Adipose tissue (tissue), 3 donors: ENCODE data around the gene AKNAD1. TPM values are rescaled to one million over a fixed set of nuclear protein-coding genes. Genes with fewer than 3 reads are reported as not detected.

Source experiments
- H3K27ac ChIP-seq: one replicate; pipeline ENCODE4 v1.5.1; 2013; ENCODE audit warnings: low read depth, low read length
- WGBS, 3 donors: extraction: QIAGEN DNeasy Blood & Tissue Kit; methylation state at CpG; one replicate each; pipeline ENCODE4 v1.1.7; 2013; 5-methylcytosine and 5-hydroxymethylcytosine counted together
- polyA plus RNA-seq, 3 donors: library from polyadenylated mRNA; stranded (reverse); fragments of 200-250 nt; gene quantifications; one replicate each; pipeline ENCODE4 v1.2.3, GENCODE V29; 2013
- donor health status: healthy with polysubstance abuse.
- donor health status: Bipolar disorder and iron deficiency.
- donor health status: healthy.

AKNAD1 gene
- polyA plus RNA-seq, 3 donors, result 0.22 to 0.67 TPM; not detected in 1

DNA sequence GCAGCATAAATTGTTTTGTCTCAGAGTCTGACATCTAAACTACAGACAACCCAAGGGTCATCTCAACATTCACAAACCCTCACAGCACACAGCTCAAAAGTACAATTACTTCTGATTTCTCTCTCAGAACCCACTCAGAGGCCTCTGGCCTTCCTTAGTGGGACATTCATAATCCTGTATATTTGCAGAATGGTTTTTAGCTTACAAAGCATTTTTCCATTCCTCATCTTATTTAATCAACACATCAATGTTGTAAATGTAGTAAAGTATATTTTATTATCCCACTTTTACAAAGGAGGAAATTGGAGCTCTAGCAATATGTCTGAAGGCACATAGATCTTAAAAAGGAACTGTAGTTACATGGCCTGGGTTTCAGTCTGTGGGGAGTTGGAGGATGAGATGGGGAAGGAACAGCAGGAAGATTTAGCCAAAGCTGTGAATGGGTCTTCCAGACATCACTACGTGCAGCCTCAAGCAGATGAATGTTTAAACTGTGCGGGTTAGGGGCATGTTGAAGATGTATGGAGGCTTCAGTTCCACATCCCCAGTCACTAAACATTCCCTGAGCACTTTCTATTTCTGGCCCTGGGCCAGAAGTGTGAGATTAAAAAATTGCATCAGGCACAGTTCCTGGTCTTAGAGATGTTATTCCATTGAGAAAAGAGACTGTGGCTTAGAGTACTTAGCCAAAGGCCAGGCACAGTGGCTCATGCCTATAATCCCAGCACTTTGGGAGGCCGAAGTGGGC lies 13.3 kb downstream of the AKNAD1 start:
- 55 to 78% (median 74%) methylated on average over 3 of the region's 3 CpGs for whole genome bisulfite sequencing, 3 donors
- no peak overlapping the region for H3K27ac ChIP-seq

DNA sequence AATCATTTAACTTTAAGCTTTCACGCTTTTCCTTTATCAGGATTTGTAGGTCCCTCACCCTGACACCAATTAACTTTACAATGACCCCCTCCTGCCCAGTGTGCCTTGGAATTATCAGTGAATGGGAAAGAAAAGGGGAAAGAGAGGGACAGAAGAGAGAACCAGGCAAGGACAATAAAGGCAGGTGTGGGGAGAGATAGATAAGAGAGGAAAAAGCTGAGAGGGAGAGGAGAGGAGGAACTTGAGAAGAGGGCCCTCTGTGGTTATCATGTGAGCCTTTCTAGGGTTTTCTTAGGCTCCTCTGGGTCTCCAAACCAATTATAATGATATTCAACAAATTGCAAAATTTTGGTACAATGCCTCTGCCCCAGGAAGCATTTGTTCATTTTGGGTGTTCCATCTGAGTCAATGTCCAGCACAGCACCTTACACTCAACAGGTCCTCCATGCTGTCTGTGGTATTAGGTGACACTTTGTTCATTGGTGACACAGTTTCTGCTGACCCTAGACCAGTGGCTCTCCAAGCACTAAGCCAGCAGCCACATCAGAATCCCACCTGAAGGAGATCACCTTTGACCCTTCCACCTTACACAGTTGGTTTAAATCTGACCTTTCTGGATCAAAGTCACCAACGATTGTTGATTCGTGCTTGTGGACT lies 14.2 kb downstream of the AKNAD1 start:
- H3K27ac ChIP-seq, result no peak overlapping the region
- 62 to 91% (median 87%) methylated on average over 3 of the region's 3 CpGs for WGBS, 3 donors

DNA sequence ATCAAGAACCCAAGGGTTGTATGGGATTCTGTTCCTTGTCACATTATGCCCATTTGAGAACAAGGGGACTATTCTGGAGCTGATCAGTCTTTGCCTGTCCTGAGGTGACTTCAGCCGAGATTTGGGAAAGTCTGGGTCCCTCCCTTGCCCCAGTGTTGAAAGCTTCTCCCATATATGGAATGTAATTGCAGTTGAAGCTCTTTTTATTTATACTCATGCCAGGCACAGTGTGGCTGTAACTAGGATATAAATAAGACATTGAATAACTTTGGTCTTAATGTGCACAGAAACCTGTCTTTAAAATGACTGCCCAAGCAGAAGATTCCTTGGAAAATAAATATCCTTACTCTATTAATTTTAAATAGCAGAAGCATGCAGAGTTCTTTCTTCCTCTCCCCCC lies 15.2 kb downstream of the AKNAD1 start:
- 44 to 55% (median 52%) methylated on average over 1 of the region's 1 CpG for WGBS, 3 donors
- H3K27ac ChIP-seq, result no peak overlapping the region

DNA sequence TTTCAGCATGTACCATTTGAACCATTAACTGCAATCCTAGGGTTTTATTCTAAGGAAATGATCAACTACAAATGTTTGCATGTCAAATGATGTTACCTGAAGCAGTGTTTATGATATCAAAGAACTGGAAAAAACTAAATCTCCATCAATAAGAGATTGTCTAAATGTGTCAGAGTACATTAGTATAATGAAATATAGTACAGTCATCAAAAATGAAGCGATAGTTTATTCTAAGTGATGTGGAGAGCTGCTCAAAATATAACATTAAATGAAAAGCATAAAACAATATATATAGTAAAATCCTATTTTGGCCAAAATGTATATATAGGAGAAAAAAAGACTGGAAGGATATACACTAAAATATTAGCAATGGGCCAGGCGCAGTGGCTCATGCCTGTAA lies 24.0 kb downstream of the AKNAD1 start:
- H3K27ac ChIP-seq, result no peak overlapping the region
- 97 to 99% (median 97%) methylated on average over 2 of the region's 2 CpGs for WGBS, 3 donors

GRCh38 chr1:108831225-108831624 lies 25.7 kb downstream of the AKNAD1 start:
- H3K27ac ChIP-seq, result no peak overlapping the region
- 11 to 69% (median 16%) methylated on average over 2 of the region's 2 CpGs for WGBS, 3 donors

DNA sequence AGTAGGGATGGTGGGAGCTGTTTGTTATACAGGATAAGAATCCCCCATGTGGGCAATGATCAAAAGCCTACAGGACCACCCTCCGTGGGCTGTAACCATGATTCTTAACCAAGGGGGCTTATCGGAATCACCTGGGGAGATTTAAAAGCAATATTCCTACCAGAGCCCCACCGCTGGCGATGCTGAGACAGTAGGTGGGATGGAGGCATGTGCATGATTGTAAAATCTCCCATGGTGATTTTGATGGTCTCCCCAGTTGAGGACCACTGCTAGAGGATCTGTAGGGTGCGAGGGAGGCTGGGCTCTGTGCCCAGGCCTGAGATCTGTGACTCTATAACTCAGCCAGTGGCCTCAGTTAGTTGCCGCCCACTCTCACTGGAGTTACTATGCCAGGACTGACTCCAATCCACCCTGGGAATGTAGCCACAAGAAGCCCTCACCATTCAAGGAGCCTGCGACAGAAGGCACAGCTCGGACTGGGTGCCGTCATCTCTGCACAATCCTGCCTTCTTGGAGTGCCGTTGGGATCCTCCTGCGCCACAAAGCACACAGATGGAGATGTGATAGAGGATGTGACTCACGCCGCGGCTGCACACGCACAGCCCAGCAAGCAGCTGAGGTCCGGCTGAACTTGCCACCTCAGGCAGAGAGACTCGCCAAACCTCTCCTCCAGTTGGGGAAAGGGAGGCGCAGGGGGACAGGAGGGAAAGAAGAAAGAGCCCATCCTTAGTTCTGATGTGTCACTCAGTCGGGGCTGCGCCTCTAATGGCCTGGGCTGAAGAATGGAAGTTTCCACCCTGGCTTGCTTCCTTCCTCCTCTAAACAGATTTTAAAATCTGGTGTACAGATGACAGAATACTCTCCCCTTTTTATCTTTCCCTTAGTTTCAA lies 26.5 kb downstream of the AKNAD1 start:
- WGBS, 3 donors, result 36 to 68% (median 47%) methylated on average over 20 of the region's 20 CpGs
- H3K27ac ChIP-seq, result no peak overlapping the region

- no peak overlapping the region for H3K27ac ChIP-seq
- WGBS, 3 donors, result 52 to 75% (median 73%) methylated on average over 6 of the region's 6 CpGs
Measured at GRCh38 chr1:108829498-108829916, 27.4 kb downstream of the AKNAD1 start.

- whole genome bisulfite sequencing, 3 donors, result 23 to 37% (median 35%) methylated on average over 12 of the region's 12 CpGs
- peak overlapping the region; percentile 10 for H3K27ac ChIP-seq
Measured at GRCh38 chr1:108828074-108828961, 28.6 kb downstream of the AKNAD1 start.

GRCh38 chr1:108826081-108826635 lies 30.7 kb downstream of the AKNAD1 start:
- 84 to 93% (median 88%) methylated on average over 3 of the region's 3 CpGs for WGBS, 3 donors
- no peak overlapping the region for H3K27ac ChIP-seq

DNA sequence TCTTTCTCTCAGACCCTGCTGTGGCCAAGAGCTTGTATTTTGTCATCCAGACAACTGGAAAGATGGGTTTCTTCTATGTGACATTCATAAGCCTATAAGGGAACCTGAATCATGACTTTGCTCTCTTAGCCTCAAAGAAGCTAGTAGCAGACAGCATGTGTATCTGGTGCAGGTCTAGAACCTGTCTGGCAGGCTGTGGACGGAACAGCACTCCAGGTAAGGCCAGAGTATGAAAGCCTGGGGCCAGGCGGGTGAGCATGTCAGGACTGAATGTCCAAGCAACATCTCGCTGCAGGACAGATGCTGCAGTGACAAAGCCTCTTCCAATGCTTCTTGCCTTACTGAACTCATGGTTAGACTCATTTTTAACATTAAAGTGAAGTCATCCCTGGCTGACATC lies 32.8 kb downstream of the AKNAD1 start:
- no peak overlapping the region for H3K27ac ChIP-seq
- 80 to 95% (median 94%) methylated on average over 3 of the region's 3 CpGs for WGBS, 3 donors

DNA sequence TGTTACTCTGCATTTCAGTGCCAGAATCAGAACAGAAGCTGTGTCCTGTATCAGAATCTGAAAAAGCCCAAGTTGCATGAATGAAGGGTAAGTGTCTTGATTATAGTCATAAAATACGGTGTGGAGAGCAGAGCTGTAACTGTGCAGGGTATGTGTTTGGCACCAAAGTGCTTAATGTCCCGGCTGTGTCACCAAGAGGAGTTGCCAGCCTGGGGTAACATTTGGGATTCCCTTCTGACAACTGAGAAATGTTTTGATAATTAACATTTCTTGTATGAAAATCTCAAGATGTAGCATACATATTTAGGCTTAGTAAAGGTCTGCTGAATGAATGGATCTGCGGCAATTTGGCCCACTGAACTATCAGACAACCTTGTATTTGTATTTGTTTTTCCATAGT lies 33.3 kb downstream of the AKNAD1 start:
- WGBS, 3 donors, result 64 to 75% (median 66%) methylated on average over 3 of the region's 3 CpGs
- no peak overlapping the region for H3K27ac ChIP-seq

DNA sequence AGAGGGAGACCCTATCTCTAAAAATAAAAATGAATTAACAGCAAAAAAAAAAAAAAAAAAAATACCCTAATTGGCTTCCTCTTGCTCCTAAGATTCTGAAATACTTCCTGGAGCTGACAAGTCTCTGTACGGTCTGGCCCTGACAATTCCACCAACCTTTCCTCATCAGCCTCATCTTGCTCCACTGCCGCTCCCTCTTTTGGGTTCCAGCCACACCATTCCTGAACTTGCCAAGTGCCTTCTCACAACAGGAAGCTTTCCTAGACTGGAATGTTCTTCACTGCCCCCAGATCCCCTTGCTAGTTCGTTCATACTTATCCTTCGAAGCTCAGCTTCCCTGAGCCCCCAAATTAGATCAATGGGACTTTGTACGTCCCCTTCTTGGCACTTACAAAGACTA lies 37.0 kb downstream of the AKNAD1 start:
- H3K27ac ChIP-seq, result no peak overlapping the region
- WGBS, 3 donors, result 58 to 69% (median 60%) methylated on average over 5 of the region's 5 CpGs

- H3K27ac ChIP-seq, result no peak overlapping the region
Measured at GRCh38 chr1:108817811-108818210, 39.1 kb downstream of the AKNAD1 start.

- WGBS, 3 donors, result 40 to 71% (median 45%) methylated on average over 8 of the region's 8 CpGs
- H3K27ac ChIP-seq, result peak overlapping the region; percentile 77
Measured at GRCh38 chr1:108817016-108817415, 39.9 kb downstream of the AKNAD1 start.

DNA sequence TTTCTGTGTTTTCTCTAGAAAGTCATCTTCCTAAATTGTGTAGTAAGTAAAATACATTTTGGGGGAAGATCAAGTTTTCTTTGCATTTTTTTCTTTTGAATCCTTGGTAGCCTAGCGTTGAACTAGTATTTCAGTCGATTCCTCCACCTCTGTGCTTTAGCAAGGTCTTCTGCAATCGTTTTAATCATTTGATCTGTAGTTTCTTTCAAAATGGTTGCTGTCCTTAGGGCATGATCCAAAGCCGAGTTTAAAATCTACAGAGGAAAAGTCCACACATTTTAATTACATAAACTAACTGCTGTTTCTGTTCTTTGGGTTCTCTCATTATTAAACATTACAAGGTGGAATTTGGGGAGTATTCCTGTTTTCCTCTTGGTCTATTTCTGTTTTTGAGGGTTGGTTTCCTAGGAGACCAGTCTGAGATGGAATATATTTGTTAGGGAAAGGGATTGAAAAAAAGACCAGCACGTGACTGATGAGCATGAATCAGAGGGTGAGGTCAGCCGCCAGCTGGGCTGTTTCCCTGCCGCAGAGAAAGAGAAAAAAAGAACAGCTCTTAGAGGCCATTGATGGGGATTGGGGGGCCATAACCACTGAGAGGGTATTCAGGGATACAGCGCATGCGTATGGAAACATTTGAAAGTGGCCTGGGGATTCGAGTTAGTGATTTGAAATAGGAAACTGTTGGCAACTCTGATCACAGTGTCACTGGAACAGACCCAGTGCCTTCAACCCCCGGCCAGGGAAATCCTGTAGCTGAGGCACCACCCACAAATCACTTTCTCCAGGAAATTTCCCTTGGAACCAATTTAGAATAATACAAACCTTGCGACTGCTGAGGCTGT lies 40.6 kb downstream of the AKNAD1 start:
- H3K27ac ChIP-seq, result no peak overlapping the region
- 21 to 33% (median 23%) methylated on average over 12 of the region's 12 CpGs for WGBS, 3 donors

DNA sequence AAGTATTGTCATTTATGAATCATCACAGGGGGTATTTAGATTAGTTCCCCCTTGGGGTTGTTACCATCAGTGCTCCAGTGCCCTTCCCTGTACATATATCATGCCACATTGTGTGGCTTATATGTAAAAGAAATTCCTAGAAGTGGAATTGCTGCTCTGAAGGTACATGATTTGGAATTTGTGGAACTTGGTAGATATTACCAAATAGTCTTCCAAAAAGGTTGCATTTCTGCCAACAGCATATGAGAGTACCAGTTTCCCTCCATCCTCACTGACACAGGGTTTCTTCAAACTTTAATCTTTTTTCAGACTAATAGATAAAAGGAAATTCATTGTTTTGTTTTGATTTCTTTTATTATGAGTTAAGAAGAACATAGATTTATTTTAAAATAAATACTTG lies 41.3 kb downstream of the AKNAD1 start:
- no peak overlapping the region for H3K27ac ChIP-seq
